ENCODE measurements around the gene NEGR1.

GRCh38 chr1:71919811-71920509 is 362.4 kb downstream of the NEGR1 start:
- TF ChIP-seq EP300 (IDR thresholded peaks at IDR 0.05) (no peak), POLR2A (IDR thresholded peaks at IDR 0.05) (no peak)

All from upper lobe of left lung (tissue), 4 donors.